Right lobe of liver (tissue), 4 donors: ENCODE measurements around the gene TFF2.

Source experiments
- POLR2A ChIP-seq: fragments of 450-650 bp; IDR thresholded peaks from one replicate; pipeline ENCODE4 v1.6.1; 2017; ENCODE audit warnings: antibody characterized with exemption, mild to moderate bottlenecking
- TF ChIP-seq, protein P1 (sequence below), 4 donors: fragments of 200-600 bp in 3 of 4; fragments of 450-650 bp in 1 of 4; IDR thresholded peaks; one replicate each; pipeline versions ENCODE4 v1.5.1 to v1.8.0; 2016 to 2022; ENCODE audit warnings: antibody characterized with exemption in 4 of 4, mild to moderate bottlenecking in 2 of 4
- donor health status: DM: no; HTN: no; CAD: no.
- donor health status: DM: no; HTN: no; CAD: no.
- donor health status: DM: no; HTN: yes; CAD: no.

DNA sequence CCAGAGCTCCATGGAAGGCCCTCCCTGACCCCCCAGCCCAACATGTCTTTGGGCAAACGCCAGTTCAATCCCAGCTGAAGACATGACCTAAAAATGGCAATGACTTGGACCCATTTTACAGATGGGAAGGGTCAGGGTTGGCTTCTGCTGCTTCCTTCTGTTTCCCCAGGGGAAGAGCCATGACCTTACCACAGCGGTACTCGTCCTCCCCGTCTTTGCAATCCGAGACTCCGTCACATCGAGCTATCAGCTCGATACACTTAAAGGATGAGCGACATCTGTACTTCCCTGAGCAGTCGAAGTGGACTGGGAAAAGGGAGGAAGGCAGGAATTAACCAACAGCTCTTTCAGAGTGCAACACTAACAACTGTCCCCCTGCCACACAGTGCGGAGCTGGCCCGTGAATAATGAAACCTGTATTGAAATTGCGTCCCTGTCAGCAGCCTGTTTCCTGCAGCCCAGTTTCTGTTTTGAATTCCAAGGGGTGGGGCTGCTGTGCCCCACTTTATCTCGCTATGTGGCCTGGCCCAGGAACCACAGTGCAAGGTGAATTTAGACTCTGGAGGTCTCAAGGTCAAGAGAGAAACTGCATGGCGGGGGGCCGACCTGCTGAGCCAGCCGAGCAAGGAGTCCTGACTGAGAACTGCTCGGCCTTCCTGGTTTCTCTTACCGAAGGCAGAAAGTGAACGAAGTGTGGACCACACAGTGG, 38.1 kb upstream of the TFF2 start:
- TF ChIP-seq, protein P1, sequence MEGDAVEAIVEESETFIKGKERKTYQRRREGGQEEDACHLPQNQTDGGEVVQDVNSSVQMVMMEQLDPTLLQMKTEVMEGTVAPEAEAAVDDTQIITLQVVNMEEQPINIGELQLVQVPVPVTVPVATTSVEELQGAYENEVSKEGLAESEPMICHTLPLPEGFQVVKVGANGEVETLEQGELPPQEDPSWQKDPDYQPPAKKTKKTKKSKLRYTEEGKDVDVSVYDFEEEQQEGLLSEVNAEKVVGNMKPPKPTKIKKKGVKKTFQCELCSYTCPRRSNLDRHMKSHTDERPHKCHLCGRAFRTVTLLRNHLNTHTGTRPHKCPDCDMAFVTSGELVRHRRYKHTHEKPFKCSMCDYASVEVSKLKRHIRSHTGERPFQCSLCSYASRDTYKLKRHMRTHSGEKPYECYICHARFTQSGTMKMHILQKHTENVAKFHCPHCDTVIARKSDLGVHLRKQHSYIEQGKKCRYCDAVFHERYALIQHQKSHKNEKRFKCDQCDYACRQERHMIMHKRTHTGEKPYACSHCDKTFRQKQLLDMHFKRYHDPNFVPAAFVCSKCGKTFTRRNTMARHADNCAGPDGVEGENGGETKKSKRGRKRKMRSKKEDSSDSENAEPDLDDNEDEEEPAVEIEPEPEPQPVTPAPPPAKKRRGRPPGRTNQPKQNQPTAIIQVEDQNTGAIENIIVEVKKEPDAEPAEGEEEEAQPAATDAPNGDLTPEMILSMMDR (IDR thresholded peaks at IDR 0.05), result no peak
- TF ChIP-seq POLR2A, result no peak
